ENCODE measurements around the gene PSPH.

DNA sequence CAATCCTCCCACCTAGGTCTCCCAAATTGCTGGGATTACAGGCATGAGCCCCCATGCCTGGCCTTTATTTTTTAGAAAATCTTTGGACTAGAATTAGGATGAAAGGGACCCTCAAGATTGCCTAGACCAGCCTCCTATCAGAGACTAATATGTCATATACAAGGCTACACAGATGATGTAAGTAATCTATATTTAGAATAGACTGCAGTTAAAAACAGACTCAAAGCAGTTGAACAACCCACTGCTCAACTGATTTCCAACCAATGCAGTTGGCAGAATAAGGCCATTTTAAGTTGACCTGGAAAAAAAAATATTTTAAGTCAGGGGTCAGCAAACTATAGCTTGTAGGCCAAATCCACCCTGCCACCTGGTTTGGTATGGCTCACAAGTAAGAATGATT is 27.7 kb downstream of the PSPH start:
- no peak for TF ChIP-seq EZH2 (IDR thresholded peaks at IDR 0.05; ENCODE audit: low read length)
- TF ChIP-seq, protein P1, sequence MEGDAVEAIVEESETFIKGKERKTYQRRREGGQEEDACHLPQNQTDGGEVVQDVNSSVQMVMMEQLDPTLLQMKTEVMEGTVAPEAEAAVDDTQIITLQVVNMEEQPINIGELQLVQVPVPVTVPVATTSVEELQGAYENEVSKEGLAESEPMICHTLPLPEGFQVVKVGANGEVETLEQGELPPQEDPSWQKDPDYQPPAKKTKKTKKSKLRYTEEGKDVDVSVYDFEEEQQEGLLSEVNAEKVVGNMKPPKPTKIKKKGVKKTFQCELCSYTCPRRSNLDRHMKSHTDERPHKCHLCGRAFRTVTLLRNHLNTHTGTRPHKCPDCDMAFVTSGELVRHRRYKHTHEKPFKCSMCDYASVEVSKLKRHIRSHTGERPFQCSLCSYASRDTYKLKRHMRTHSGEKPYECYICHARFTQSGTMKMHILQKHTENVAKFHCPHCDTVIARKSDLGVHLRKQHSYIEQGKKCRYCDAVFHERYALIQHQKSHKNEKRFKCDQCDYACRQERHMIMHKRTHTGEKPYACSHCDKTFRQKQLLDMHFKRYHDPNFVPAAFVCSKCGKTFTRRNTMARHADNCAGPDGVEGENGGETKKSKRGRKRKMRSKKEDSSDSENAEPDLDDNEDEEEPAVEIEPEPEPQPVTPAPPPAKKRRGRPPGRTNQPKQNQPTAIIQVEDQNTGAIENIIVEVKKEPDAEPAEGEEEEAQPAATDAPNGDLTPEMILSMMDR (optimal IDR thresholded peaks at IDR 0.05 in 1 of 3, IDR thresholded peaks at IDR 0.05 in 1 of 3, conservative IDR thresholded peaks at IDR 0.05 in 1 of 3; ENCODE audit: extremely low read depth in 1 of 3, insufficient read depth in 2 of 3, low read length in 3 of 3) = no peak

All from keratinocyte (primary cell).